ENCODE measurements around the gene ZDHHC14.
"Not testable (repeated sequence)": the region's sequence is repeated elsewhere in the genome, so short reads cannot be mapped to it uniquely, and the experiment has no call there.

Gene ZDHHC14

GRCh38 chr6:157563611-157564284, 182.8 kb downstream of the ZDHHC14 start:
- no peak for DNase-seq (ENCODE audit: low read depth in 1 of 2, low spot score in 1 of 2)

- no peak for DNase-seq (ENCODE audit: low read depth in 1 of 2, low spot score in 1 of 2)
Observed at GRCh38 chr6:157568702-157569101, 187.7 kb downstream of the ZDHHC14 start.

GRCh38 chr6:157569543-157569942, 188.6 kb downstream of the ZDHHC14 start:
- DNase-seq (ENCODE audit: low read depth in 1 of 2, low spot score in 1 of 2), result no peak

GRCh38 chr6:157570104-157570503, 189.1 kb downstream of the ZDHHC14 start:
- DNase-seq (ENCODE audit: low read depth in 1 of 2, low spot score in 1 of 2), result no peak

- no peak for DNase-seq (ENCODE audit: low read depth in 1 of 2, low spot score in 1 of 2)
Observed at GRCh38 chr6:157570752-157571151, 189.8 kb downstream of the ZDHHC14 start.

GRCh38 chr6:157571269-157571668, 190.3 kb downstream of the ZDHHC14 start:
- DNase-seq (ENCODE audit: low read depth in 1 of 2, low spot score in 1 of 2), result no peak

- DNase-seq (ENCODE audit: low read depth in 1 of 2, low spot score in 1 of 2), result no peak
Observed at GRCh38 chr6:157571950-157572349, 191.0 kb downstream of the ZDHHC14 start.

- no peak for DNase-seq (ENCODE audit: low read depth in 1 of 2, low spot score in 1 of 2)
Observed at GRCh38 chr6:157574851-157575424, 193.9 kb downstream of the ZDHHC14 start.

- no peak for DNase-seq (ENCODE audit: low read depth in 1 of 2, low spot score in 1 of 2)
Observed at GRCh38 chr6:157575436-157576145, 194.6 kb downstream of the ZDHHC14 start.

GRCh38 chr6:157576991-157577390, 196.0 kb downstream of the ZDHHC14 start:
- not testable (repeated sequence) for DNase-seq (ENCODE audit: low read depth in 1 of 2, low spot score in 1 of 2)

- DNase-seq (ENCODE audit: low read depth in 1 of 2, low spot score in 1 of 2), result not testable (repeated sequence)
Observed at GRCh38 chr6:157578527-157578926, 197.5 kb downstream of the ZDHHC14 start.

GRCh38 chr6:157579467-157580031, 198.6 kb downstream of the ZDHHC14 start:
- DNase-seq (ENCODE audit: low read depth in 1 of 2, low spot score in 1 of 2), result no peak

- DNase-seq (ENCODE audit: low read depth in 1 of 2, low spot score in 1 of 2), result no peak
Observed at GRCh38 chr6:157584036-157584435, 203.0 kb downstream of the ZDHHC14 start.

- DNase-seq (ENCODE audit: low read depth in 1 of 2, low spot score in 1 of 2), result no peak
Observed at GRCh38 chr6:157585274-157586087, 204.5 kb downstream of the ZDHHC14 start.

- DNase-seq (ENCODE audit: low read depth in 1 of 2, low spot score in 1 of 2), result no peak
Observed at GRCh38 chr6:157586088-157586414, 205.1 kb downstream of the ZDHHC14 start.

- no peak for DNase-seq (ENCODE audit: low read depth in 1 of 2, low spot score in 1 of 2)
Observed at GRCh38 chr6:157586476-157587126, 205.6 kb downstream of the ZDHHC14 start.

GRCh38 chr6:157587127-157587926, 206.3 kb downstream of the ZDHHC14 start:
- DNase-seq (ENCODE audit: low read depth in 1 of 2, low spot score in 1 of 2), result no peak

GRCh38 chr6:157590654-157591053, 209.7 kb downstream of the ZDHHC14 start:
- DNase-seq (ENCODE audit: low read depth in 1 of 2, low spot score in 1 of 2), result not testable (repeated sequence)

GRCh38 chr6:157592541-157592940, 211.6 kb downstream of the ZDHHC14 start:
- DNase-seq (ENCODE audit: low read depth in 1 of 2, low spot score in 1 of 2), result no peak

GRCh38 chr6:157592980-157593379, 212.0 kb downstream of the ZDHHC14 start:
- DNase-seq (ENCODE audit: low read depth in 1 of 2, low spot score in 1 of 2), result no peak

Data from activated T-helper 1 cell treated with anti-CD3 and anti-CD28 coated beads, Interleukin-2, amount 50 U/mL, for 16 hours (primary cell).